Caki2 (cell line): ENCODE measurements around the gene NDUFA8. TPM values are rescaled to one million over a fixed set of nuclear protein-coding genes. Genes with fewer than 3 reads are reported as not detected.
"Not testable (repeated sequence)": the region's sequence is repeated elsewhere in the genome, so short reads cannot be mapped to it uniquely, and the experiment has no call there.

Experiments used
- DNase-seq: peaks from one replicate; pipeline ENCODE4 v3.0.0-alpha.2; 2015; ENCODE audit warnings: low read depth
- in situ Hi-C: cut with HindIII; loops from 2 replicates; pipeline ENCODE4 v1.10.0; 2016; ENCODE audit warnings: low sequenced_read_pairs, low pct_unique_long_range_greater_than_20kb, mixed read lengths
- total RNA-seq: library from RNA; depleted of rRNA; stranded (reverse); fragments of >200 nt; shearing (Covaris generic); gene quantifications from 2 replicates; pipeline ENCODE4 v1.2.3, GENCODE V29; 2014; ENCODE audit warnings: low replicate concordance

NDUFA8 gene
- total RNA-seq, 1 experiment from 2014 or later: 65.8 TPM

DNA sequence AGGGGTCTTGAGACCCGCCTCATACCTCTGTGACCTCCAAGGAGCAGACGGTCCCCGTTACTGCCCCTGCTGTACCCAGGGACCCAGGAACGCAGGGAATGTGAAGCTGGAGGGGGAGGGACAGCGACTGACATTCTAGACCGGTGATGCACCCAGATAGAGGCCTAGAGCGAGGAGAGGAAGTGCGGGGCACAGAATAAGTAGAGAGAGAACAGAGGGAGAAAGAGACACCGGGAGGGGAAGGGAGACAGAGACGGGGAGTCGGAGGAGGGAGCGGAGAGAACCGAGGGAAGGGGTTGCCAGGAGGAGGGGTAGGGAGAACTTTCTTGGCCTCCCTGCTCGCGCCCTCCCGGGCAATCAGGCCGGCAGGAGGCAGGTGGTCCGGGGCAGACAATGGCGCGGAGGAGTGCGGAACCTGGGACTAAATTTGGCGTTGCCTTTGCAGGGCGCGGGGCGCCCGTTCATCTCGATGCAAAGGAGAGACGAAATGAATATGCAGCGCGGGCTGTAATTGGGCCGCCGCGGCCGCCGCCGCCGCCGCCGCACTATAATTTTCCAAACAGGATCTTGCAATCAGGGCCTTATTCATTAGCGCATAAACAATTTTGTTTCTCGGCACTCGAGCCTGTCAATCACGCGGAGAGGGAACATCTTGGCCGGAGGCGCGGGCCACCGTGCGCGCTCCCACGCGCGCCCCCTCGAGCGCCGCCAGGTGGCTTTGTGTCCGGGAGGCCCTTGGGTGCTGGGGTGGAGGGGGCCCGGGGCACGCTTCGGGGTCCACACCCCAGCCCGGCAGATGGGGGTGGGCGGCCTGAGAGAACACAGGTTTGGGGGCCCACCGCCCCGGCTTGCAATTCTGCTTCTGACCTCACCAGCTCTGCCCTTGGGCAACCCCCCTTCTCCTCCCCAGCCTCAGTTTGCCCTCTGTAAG, 33.0 kb downstream of the NDUFA8 start:
- DNase-seq: no peak
- in situ Hi-C loops: no loop called here

- in situ Hi-C loops: no loop called here
- DNase-seq: no peak
Measured at GRCh38 chr9:122125509-122126330, 33.9 kb downstream of the NDUFA8 start.

DNA sequence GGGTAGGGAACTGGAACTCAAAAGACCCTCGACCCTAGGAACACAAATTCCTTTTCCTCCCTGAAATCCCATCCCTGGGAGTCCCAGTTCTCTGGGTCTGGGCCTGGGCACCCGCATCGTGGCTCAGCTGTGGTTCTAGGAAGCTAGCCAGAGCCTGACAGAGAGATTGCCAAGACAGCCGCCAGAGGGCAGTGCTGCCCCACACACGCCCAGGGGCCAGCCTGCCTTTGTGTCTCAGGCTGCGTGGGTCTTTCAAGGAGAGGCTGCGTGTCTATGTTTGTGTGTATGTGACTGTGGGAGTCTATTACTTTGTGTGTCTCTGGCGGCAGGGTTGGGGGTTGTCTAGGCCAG, 34.4 kb downstream of the NDUFA8 start:
- in situ Hi-C loops: no loop called here
- peak; percentile 49 for DNase-seq

- in situ Hi-C loops: no loop called here
Measured at GRCh38 chr9:122124528-122124927, 35.1 kb downstream of the NDUFA8 start.

DNA sequence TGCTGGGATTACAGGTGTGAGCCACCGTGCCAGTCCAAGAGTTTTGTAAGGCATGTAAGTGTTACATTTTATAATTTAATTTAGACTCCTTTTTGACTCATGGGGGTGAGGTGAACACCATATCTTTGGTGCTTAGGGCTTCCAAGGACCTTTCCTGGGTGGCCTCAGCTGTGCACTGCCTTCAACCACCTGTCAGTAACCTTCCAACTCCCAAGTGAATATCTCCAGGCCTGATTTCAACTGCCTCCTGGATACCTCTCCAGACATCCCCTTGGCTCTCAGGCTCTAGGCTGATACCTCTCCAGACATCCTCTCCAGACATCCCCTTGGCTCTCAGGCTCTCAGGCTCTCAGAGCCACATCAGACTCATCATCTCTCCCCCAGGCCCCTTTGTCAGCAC, 35.5 kb downstream of the NDUFA8 start:
- DNase-seq: no peak
- in situ Hi-C loops: no loop called here

More at GRCh38 chr9:122124528-122124927, 35.1 kb downstream of the NDUFA8 start:
- DNase-seq: no peak

- DNase-seq: peak; percentile 51
Measured at GRCh38 chr9:122122903-122123632, 36.5 kb downstream of the NDUFA8 start.

DNA sequence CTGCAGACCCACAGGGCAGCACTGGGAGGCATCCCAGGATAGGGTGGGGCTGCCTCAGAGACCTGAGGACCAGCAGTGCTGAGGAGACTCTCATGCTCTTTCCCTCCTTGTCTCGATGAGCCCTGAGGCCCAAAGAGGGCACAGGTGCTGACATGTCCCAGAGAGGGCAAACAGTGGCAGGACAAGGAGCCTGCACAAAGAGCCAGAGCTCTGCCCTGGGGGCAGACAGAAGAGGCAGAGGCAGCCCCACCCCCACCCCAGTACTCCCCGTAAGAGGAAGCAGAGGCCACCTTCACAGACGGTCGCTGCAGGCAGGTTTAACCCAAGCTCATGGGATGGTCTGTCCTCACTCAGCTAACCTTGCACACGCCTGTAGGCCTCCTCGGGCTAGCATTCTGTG, 37.1 kb downstream of the NDUFA8 start:
- no peak for DNase-seq
- in situ Hi-C loops: no loop called here

More at GRCh38 chr9:122122903-122123632, 36.5 kb downstream of the NDUFA8 start:
- in situ Hi-C loops: no loop called here

DNA sequence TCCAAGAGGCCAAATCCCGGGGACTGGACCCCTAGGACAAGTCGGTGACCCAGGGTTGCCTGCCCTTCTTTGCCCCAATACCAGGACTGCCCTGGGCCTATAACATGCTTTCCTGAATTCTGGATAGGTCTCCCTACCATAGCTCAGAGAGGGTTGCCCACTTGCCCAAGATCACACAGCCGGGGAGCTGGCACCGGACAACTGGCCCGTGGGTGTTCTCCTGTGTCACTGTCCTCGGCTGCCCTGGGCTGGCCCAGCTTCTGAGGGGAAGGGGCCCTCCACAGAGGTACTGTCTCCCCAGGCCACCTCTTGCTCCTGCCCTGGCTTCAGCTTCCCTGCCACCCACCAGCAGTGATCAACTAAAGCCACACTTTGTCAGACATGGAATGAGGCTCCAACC, 37.6 kb downstream of the NDUFA8 start:
- in situ Hi-C loops: no loop called here
- DNase-seq: no peak

DNA sequence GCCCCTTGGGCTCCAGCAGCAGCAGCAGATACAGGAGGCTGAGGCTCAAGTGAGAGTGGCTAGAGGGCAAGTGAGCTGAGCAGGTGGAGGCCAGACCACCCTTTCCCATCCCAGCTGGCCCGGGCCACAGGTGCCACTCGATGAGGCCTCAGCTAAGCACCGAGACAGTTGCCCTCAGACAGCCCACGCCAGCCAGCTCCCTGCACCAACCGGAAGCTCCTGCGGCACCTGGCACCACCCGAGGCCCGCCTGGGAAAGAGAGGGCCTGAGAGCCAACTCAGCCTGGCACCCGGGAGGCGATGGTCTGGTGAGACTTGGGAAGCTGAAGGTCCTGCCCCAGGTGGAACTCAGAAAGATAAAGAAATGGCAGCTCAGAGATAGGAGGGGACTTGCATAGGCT, 38.2 kb downstream of the NDUFA8 start:
- DNase-seq: no peak
- in situ Hi-C loops: no loop called here

DNA sequence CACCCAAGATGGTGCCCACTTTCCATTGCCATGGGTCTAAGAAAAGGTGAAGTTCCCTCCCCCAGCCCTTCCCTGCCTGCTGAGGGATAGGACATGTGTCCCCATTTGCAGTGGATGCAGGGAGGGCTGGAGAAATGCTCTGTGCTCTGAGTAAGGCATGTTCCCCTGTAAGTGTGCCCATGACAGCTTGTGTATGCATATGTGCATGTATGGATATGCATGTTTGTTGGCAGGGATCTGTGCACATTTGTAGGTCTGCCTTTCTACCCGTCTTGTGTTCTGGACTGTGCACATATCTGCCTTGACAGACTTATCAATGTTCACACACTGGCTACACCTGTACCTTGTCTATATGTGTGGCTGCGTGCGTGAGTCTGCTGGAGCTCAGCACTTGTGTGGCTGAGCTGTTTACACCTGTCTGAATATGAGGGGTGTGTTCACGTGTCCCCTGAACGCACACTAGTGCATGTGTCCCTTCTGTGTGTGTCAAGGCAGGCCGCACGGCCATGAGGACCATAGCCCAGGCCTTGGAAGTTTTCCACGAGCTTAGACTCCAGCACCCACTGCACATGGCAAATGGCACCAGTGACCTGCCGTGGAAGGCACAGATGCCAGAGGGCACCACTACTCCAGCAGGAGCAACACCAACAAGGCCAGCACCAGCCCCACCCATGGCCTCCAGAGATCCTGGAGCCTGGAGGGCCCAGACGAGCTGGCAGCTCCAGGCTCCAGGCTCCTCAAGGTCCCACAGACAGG, 39.1 kb downstream of the NDUFA8 start:
- DNase-seq: no peak
- in situ Hi-C loops: no loop called here

DNA sequence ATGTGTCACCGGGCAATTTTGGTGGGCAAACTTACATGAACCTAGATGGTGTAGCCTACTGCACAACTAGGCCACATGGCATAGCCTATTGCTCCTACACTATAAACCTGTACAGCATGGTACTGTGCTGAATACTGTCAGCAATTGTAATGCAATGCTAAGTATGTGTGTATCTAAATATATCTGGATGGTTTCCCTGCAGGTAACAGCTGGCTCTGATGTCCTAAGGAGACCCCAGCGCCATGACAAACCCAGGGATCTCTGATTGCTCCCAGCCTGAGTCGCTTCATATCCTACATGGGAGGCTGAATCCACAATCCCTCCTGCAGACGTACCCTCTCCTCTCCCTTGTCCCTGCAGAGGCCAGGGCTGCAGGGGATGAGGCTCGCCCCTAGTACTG, 39.9 kb downstream of the NDUFA8 start:
- DNase-seq: no peak
- in situ Hi-C loops: no loop called here

DNA sequence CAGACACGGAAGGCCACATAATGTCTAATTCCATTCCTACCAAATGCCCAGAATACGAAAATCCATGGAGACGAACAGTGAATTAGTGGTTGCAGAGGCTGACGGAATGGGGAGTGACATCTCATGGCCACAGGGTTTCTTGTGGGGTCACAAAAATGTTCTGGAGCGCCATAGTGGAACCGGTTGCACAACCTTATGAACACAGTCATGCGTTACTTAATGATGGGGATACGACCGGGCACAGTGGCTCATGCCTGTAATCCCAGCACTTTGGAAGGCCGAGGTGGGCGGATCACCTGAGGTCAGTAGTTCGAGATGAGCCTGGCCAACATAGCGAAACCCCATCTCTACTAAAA, 40.4 kb downstream of the NDUFA8 start:
- in situ Hi-C loops: no loop called here
- no peak for DNase-seq

DNA sequence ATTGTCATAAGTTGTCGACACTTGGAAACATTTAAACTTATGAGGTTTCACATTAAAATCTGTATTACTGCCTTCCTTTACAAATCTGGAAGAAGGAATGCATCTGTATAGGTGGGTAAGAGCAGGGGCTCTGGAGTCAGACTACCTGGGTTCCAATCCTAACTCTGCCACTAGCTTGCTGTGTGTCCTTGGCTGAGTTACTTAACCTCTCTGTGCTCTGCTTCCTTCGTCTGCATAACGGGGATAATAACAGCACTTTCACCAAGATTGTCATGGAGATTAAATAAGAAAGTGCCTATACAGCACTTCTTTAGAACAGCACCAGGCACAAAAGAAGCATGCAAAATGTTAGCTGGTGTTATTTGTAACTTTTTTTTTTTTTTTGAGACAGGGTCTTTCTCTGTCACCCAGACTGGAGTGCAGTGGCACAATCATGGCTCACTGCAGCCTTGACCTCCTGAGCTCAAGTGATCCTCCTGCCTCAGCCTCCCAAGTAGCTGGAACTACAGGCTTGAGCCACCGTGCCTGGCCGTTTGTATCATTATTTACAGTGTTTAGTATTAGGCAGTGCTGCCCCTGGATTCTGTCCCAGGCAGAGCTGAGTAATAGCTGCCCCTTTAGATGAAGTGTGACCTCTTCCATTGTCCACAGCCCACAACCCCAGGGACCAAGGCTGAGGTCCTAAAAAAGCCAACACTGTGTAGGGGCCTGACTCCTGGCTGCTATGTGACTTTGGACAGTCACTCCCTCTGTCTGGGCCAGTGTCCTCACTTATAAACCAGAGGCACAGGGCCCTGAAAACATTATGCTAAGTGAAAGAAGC, 41.0 kb downstream of the NDUFA8 start:
- DNase-seq: no peak
- in situ Hi-C loops: no loop called here

DNA sequence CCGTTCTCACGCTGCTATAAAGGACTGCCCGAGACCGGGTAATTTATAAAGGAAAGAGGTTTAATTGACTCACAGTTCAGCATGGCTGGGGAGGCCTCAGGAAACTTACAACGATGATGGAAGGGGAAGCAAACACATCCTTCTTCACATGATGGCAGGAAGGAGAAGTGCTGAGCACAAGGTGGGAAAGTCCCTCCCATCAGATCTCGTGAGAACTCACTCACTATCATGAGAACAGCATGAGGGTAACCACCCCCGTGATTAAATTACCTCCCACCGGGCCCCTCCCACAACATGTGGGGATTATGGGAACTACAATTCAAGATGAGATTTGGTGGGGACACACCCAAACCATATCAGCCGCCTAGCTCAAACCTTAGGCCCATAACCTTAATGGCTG, 42.3 kb downstream of the NDUFA8 start:
- DNase-seq, in situ Hi-C loops: not testable (repeated sequence)

DNA sequence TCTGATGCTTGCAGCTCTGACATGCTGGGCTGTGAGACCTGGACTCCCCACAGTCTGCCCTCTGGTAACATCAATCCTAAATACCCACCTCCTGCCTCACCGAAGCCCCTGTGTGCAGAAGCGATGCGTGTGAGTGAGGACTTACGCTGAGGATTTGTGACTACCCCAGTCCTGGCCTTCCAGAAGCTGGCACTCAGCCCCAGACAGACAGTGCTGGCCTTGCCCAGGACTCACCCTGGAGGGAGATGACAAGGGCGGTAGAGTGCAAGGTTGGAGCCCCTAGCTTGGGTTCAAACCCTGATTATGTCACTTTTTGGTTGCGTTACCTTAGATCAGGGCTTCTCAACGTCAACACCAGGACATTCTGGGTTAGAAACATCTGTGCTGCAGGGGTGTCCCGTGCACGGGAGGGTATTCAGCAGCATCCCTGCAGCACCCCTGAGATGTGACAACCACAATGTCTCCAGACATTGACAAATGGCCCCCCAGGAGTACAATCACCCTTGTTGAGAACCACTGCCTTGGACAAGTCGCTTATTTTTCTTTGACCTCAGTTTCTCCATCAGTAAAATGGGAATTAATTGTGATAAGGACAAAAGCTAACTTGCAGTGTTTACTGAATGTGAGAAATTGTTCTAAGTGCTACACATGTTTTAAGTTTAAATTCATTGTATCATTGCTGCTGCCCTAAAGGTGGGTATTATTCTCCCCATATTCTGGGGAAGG, 43.0 kb downstream of the NDUFA8 start:
- in situ Hi-C loops: no loop called here
- no peak for DNase-seq

GRCh38 chr9:122116040-122116439, 43.5 kb downstream of the NDUFA8 start:
- in situ Hi-C loops: no loop called here
- peak; percentile 26 for DNase-seq
